ENCODE results near the gene PSMD13.

DNA sequence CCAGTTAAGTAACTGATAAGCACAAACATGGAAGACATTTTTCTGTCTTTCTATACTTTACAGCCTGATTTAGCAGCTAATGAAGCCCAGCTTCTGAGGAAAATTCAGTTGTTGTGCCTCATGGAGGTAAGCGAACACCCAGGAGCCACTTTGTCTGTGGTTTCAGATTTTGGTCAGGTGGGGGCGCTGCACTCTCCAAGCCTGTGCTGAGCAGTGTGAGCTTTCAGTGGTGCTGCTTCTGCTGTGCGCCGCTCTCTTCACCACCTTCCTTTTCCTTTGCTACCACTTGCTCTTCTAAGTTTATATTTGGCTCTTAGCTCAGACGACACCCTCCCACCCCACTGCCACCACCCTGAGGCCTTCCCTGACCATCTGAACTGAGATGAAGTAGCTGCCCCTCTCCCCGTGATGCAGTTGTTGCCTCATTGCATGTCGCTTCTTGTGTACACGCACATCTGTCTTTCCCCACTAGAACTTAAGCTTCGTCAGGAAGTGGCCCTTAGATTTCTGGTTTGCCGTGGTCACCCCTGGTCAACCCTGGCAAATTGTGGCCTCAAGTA, 14.0 kb downstream of the PSMD13 start:
- TF ChIP-seq POLR2AphosphoS5 (IDR thresholded peaks at IDR 0.05; ENCODE audit: insufficient read depth in 1 of 2, low read depth in 1 of 2), result no peak
- TF ChIP-seq, protein P1, sequence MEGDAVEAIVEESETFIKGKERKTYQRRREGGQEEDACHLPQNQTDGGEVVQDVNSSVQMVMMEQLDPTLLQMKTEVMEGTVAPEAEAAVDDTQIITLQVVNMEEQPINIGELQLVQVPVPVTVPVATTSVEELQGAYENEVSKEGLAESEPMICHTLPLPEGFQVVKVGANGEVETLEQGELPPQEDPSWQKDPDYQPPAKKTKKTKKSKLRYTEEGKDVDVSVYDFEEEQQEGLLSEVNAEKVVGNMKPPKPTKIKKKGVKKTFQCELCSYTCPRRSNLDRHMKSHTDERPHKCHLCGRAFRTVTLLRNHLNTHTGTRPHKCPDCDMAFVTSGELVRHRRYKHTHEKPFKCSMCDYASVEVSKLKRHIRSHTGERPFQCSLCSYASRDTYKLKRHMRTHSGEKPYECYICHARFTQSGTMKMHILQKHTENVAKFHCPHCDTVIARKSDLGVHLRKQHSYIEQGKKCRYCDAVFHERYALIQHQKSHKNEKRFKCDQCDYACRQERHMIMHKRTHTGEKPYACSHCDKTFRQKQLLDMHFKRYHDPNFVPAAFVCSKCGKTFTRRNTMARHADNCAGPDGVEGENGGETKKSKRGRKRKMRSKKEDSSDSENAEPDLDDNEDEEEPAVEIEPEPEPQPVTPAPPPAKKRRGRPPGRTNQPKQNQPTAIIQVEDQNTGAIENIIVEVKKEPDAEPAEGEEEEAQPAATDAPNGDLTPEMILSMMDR (IDR thresholded peaks at IDR 0.05), result peak in 2 of 3 experiments; percentile 46 to 53

Measured in vagina (tissue), 2 donors.